ENCODE measurements around the gene RANBP9.

RANBP9 gene

DNA sequence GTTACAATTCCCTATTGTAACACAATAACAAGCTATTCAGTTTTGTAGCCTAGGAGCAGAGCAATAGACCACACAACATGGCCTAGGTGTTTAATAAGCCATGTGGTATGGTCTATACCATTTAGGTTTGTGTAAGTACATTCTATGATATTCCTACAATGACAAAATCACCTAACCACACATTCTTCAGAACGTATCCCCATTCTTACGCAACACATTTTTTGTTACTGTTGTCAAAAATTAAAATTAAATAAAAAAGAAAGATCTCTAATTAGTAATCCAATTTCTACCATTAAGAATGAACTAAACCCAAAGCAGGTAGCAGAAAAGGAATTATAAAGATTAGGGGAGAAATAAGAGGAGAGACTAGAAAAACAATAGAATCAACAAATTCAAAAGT is 44.0 kb downstream of the RANBP9 start:
- Histone ChIP-seq H3K36me3 (ENCODE audit: control insufficient read depth, insufficient read depth, low read length) (no peaks in the 10 kb centered on the region), H3K4me3 (replicated peaks; ENCODE audit: low read depth, low read length) (no peak overlapping the region), H3K27me3 (replicated peaks; ENCODE audit: control insufficient read depth, insufficient read depth, low read length) (no peaks in the 10 kb centered on the region)
- no peak for TF ChIP-seq CTCF (IDR thresholded peaks at IDR 0.05; ENCODE audit: insufficient read depth, low read length, poor library complexity, severe bottlenecking)
- no peak for DNase-seq (ENCODE audit: extremely low read depth, insufficient read length)

DNA sequence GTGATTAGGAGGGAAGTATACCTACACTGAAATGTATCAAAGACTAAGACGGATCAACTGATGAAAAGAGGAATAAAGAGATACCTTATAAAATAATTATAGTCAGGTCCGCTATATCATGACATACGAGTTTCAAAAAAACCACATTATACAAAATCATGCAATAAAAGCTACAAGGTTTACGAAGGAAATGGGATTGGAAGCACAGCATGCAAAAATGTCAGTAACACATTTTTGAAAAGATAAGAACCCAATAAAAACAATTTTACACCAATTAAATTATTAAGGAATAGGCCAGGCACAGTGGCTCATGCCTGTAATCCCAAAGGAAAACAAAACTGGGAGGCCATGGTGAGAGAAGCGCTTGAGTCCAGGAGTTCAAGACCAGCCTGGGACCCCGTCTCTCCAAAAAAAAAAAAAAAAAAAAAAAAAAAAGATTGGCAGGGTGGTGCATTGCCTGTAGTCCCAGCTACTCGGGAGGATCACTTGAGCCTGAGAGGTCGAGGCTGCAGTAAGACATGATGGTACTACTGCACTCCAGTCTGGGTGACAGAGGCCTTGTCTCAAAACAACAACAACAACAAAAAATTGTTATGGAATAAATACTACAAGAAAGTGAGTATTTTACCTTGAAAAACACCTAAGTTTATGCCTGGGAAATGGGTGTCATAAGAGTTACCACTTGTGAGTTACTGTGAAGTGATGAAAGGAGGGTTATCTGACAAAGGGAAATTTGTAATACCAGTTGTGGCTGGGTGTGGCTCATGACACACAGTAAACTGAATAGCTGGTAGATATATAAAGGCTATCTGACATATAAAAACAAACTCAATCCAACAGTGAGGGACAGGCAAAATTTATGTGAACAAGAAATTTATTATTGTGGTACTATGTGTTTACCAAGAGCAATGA is 45.2 kb downstream of the RANBP9 start:
- no peak for DNase-seq (ENCODE audit: extremely low read depth, insufficient read length)
- Histone ChIP-seq H3K36me3 (ENCODE audit: control insufficient read depth, insufficient read depth, low read length) (no peaks in the 10 kb centered on the region), H3K4me3 (replicated peaks; ENCODE audit: low read depth, low read length) (no peak overlapping the region), H3K27me3 (replicated peaks; ENCODE audit: control insufficient read depth, insufficient read depth, low read length) (no peaks in the 10 kb centered on the region)
- no peak for TF ChIP-seq CTCF (IDR thresholded peaks at IDR 0.05; ENCODE audit: insufficient read depth, low read length, poor library complexity, severe bottlenecking)

DNA sequence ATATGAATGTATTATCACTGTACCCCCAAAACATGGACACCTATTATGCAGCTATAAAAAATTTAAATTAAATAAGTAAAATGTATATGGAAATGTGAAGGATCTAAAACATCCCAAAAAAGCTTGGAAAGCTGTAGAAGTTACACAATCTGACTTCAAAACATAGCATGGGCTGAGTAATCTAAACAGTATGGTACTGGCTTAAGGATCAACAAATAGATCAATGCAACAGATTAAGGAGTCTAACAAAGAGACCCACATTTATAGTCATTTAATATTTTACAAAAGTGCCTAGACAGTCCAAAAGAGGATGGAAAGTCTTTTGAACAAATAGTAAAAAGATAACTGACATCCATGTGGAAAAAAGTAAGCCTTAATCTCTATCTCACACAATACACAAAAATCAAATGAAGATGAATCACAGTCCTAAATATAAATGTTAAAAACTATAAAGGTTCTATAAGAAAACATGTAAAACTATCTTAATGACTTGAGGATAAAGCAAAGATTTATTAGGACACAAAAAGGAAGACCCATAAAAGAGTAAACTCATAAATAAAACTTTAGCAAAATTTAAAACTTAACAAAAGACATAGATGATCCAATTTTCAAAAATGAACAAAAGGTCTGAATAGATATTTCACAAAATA is 46.8 kb downstream of the RANBP9 start:
- TF ChIP-seq CTCF (IDR thresholded peaks at IDR 0.05; ENCODE audit: insufficient read depth, low read length, poor library complexity, severe bottlenecking), result no peak
- H3K4me3 ChIP-seq (replicated peaks; ENCODE audit: low read depth, low read length), result no peak overlapping the region
- H3K36me3 ChIP-seq (ENCODE audit: control insufficient read depth, insufficient read depth, low read length), result no peaks in the 10 kb centered on the region
- H3K27me3 ChIP-seq (replicated peaks; ENCODE audit: control insufficient read depth, insufficient read depth, low read length), result no peaks in the 10 kb centered on the region
- no peak for DNase-seq (ENCODE audit: extremely low read depth, insufficient read length)

- Histone ChIP-seq H3K4me3 (replicated peaks; ENCODE audit: low read depth, low read length) (no peak overlapping the region), H3K36me3 (ENCODE audit: control insufficient read depth, insufficient read depth, low read length) (no peaks in the 10 kb centered on the region), H3K27me3 (replicated peaks; ENCODE audit: control insufficient read depth, insufficient read depth, low read length) (no peaks in the 10 kb centered on the region)
- no peak for DNase-seq (ENCODE audit: extremely low read depth, insufficient read length)
- no peak for TF ChIP-seq CTCF (IDR thresholded peaks at IDR 0.05; ENCODE audit: insufficient read depth, low read length, poor library complexity, severe bottlenecking)
These were observed 47.6 kb downstream of the RANBP9 start for GRCh38 chr6:13663986-13664385.

DNA sequence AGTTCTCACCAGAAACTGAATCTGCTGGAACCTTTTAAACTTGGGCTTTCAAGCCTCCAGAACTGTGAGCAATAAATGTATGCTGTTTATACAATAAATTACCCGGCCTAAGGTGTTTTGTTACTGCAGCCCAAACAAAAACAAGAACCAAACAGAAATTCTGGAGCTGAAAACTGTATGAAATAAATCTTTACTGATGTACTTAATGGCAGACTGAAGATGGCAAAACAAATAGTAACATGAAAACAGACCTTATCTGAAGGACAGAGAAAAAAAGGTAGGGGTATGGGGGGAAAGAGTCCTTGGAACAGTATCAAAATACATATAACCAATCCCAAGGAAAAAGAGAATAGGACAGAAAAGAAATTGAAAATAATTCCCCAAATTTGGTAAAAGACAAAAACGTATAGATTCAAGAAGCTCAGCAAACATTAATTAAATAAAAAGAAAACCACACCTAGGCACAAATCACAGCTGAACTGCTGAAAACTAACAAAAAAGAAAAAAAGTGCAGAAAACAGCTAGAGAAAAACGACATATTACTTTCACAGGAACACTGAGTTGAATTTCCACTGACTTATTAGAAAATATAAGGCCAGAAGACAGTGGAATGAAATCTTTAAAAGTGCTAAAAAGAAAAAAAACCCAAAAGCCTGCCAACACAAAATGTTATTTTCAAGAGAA is 48.8 kb downstream of the RANBP9 start:
- no peak for DNase-seq (ENCODE audit: extremely low read depth, insufficient read length)
- no peak overlapping the region for H3K4me3 ChIP-seq (replicated peaks; ENCODE audit: low read depth, low read length)
- TF ChIP-seq CTCF (IDR thresholded peaks at IDR 0.05; ENCODE audit: insufficient read depth, low read length, poor library complexity, severe bottlenecking), result no peak
- no peaks in the 10 kb centered on the region for H3K36me3 ChIP-seq (ENCODE audit: control insufficient read depth, insufficient read depth, low read length)
- no peaks in the 10 kb centered on the region for H3K27me3 ChIP-seq (replicated peaks; ENCODE audit: control insufficient read depth, insufficient read depth, low read length)
